GM21528 (cell line): Measurements from ENCODE around the gene MAP3K2.
A peak's percentile ranks its signal among the peaks of the same experiment; 100 is the strongest.

Source experiments
- ATAC-seq: cut with Tn5 transposase; IDR thresholded peaks from one replicate; pipeline ENCODE4 v1.9.1; 2021; ENCODE audit warnings: mild to moderate bottlenecking, moderate library complexity; ENCODE audit not compliant: unreplicated experiment, low FRiP score

Gene MAP3K2

GRCh38 chr2:127310980-127311379, 76.8 kb downstream of the MAP3K2 start:
- no peak for ATAC-seq

- no peak for ATAC-seq
These were observed 78.3 kb downstream of the MAP3K2 start for GRCh38 chr2:127309468-127309867.

GRCh38 chr2:127308586-127309138, 79.1 kb downstream of the MAP3K2 start:
- ATAC-seq = no peak

GRCh38 chr2:127305990-127306585, 81.7 kb downstream of the MAP3K2 start:
- ATAC-seq = no peak

- ATAC-seq = no peak
These were observed 85.6 kb downstream of the MAP3K2 start for GRCh38 chr2:127302168-127302567.

GRCh38 chr2:127293748-127294562, 93.8 kb downstream of the MAP3K2 start, which contains the start of gene ERCC3:
ERCC3 (minus strand) TSS chr2:127294144; CDS start chr2:127294081, 63 bp downstream.
- ATAC-seq = peak; percentile 97

DNA sequence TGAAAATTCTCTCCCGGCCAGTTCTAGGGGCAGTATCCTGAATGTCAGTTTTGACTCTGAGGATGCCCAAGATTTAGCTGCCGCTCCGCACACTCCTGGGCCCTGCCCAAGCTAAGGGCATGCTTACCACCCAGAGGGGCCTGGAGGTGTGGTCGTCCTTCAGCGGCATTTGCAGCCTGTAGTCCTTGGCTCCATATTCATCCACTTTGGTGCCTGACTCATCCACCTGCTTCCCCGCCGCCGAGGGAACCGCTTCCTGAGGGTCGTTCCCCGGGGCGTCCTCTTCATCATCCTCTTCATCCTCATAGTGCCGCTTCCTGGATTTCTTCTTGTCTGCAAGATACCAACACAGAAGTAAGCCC, 94.4 kb downstream of the MAP3K2 start:
- ATAC-seq = peak; percentile 4

- no peak for ATAC-seq
These were observed 99.5 kb downstream of the MAP3K2 start for GRCh38 chr2:127288274-127288673.

DNA sequence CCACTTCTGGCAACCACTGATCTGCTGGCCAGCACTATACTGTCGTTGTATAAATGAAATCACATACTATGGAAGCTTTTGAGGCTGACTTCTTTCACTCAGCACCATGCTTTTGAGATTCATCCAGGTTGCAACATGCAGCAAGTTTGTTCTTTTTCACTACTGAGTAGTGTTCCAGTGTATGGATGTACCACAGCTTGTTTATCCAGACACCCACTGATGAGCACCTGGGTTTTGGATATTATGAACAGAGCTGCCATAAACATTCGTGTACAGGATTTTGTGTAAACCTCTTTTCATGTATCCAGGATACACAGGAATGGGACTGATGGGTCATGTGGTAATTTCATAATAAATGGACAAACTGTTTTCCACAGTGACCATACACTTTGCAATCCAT, 104.5 kb downstream of the MAP3K2 start:
- no peak for ATAC-seq

GRCh38 chr2:127280693-127281092, 107.1 kb downstream of the MAP3K2 start:
- ATAC-seq = no peak

- ATAC-seq = no peak
These were observed 108.0 kb downstream of the MAP3K2 start for GRCh38 chr2:127279781-127280180.

- ATAC-seq = no peak
These were observed 108.8 kb downstream of the MAP3K2 start for GRCh38 chr2:127278959-127279358.

GRCh38 chr2:127277028-127277427, 110.7 kb downstream of the MAP3K2 start:
- peak; percentile 88 for ATAC-seq

DNA sequence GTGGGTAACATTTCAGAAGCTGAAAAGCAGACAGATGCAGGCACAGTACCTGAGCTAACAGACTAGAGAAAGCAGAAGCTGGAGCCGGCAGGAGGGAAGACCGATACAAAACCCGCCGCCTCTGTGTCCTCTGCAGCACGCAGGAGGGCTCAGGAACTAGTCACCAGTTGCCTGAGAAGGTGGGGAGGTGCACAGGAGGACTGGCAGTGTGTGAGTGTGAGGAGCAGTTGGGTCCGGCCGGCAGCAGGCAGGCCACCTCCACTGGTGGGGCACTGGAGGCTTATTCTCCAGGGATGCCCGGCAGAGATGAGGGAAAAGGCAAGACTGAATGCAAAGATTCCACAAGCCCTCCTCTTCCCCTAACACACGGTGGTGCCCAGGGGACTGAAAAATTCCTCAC, 112.0 kb downstream of the MAP3K2 start:
- no peak for ATAC-seq

- no peak for ATAC-seq
These were observed 112.4 kb downstream of the MAP3K2 start for GRCh38 chr2:127275356-127275755.

DNA sequence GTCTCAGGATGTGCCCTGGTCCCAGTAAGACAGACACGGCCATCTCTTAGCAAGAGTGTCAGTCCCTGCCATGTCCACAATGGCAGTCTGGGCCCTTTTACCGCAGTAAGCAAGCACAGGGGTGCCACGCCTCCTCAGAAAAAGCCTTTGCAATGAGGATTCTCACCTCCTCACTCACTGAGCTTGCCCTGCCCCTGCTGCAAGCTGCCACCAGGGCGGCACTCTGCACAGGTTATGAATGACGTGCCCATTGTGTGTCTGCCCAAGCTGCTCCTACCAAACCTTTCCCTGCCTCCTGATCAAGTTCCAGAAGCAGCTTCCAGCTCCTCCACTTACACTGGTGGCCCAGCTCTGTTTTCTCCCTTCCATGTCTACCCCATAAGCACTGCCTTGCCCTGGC, 117.1 kb downstream of the MAP3K2 start:
- no peak for ATAC-seq

- ATAC-seq = no peak
These were observed 125.9 kb downstream of the MAP3K2 start for GRCh38 chr2:127261804-127262406.

DNA sequence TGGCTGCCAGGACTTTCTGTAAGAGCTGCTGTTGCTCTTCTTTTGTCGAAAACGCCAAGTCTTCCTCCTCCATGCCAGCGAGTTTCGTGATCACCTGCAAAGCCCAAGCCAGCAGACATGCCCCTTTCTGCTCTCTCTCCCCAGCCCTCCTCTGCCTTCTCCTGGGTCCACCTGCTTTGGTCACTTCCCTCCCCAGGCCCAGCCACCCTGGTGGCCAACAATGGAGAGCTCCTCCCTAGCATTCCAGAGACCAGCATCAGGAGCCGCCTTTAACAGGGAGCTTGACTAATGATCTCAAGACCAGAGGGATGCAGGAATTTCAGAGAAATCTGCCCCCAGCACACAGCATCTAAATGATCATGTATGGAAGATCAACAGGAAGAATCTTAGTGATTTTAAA, 128.4 kb downstream of the MAP3K2 start:
- ATAC-seq = no peak

- no peak for ATAC-seq
These were observed 130.9 kb downstream of the MAP3K2 start for GRCh38 chr2:127256866-127257265.

DNA sequence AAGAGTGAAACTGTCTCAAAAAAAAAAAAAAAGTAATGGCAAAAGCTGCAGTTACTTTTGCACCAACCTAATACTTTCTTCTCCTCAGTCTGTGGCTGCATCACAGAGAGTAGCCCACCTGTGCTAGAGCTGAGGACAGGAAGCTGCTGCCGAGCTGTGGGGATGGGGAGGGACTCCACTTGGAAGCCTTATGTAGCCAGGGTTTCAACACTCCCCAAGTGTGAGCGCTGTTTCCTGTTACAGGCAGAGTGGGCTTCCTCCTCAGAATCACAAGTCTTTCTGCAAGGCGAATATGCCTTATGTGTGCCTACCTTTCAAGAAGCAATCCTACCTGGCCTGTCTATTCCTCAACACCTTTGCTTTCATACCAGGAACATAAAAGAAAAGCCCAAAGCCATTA, 131.4 kb downstream of the MAP3K2 start:
- no peak for ATAC-seq

GRCh38 chr2:127255721-127256120, 132.1 kb downstream of the MAP3K2 start:
- ATAC-seq = no peak
